ENCODE results near the gene ZNF667.

ZNF667 gene

GRCh38 chr19:56398809-56399208, 78.3 kb downstream of the ZNF667 start:
- no peak for DNase-seq

GRCh38 chr19:56393119-56394012, 83.8 kb downstream of the ZNF667 start, which contains the start of gene ZNF582:
ZNF582 (minus strand) TSS chr19:56393534; CDS start chr19:56391752, 1,782 bp downstream.
- DNase-seq = peak; percentile 92
- in situ Hi-C loops (cut with MboI; ENCODE audit: low pct_unique_long_range_greater_than_20kb, low sequenced_read_pairs) = no loop called here

More at GRCh38 chr19:56398809-56399208, 78.3 kb downstream of the ZNF667 start:
- in situ Hi-C loops (cut with MboI; ENCODE audit: low pct_unique_long_range_greater_than_20kb, low sequenced_read_pairs) = no loop called here
